WERI-Rb-1 (cell line): ENCODE measurements around the gene MMP15.

Experiments used
- DNase-seq: peaks from one replicate; pipeline ENCODE4 v3.0.0-alpha.2; 2020
- H3K27ac ChIP-seq: fragments of 250-450 bp; sonication (Bioruptor Pico); 2 replicates; pipeline ENCODE4 v1.5.1; 2020; ENCODE audit warnings: mild to moderate bottlenecking, moderate library complexity
- H3K27me3 ChIP-seq: fragments of 250-450 bp; sonication (Bioruptor Pico); 2 replicates; pipeline ENCODE4 v1.5.1; 2021; ENCODE audit warnings: mild to moderate bottlenecking, low read depth, moderate library complexity; ENCODE audit not compliant: insufficient read depth, severe bottlenecking
- H3K36me3 ChIP-seq: fragments of 250-450 bp; sonication (Bioruptor Pico); 2 replicates; pipeline ENCODE4 v1.5.1; 2020; ENCODE audit warnings: mild to moderate bottlenecking, moderate library complexity
- H3K4me3 ChIP-seq: 2 replicates; pipeline ENCODE4 v1.5.1; 2011; ENCODE audit warnings: low read depth, mild to moderate bottlenecking, control low read depth, low read length
- H3K9me3 ChIP-seq: fragments of 250-450 bp; sonication (Bioruptor Pico); 2 replicates; pipeline ENCODE4 v1.5.1; 2021; ENCODE audit warnings: mild to moderate bottlenecking, moderate library complexity; ENCODE audit not compliant: severe bottlenecking
- TF ChIP-seq, protein P1 (sequence below): IDR thresholded peaks from 2 replicates; pipeline ENCODE4 v1.5.1; 2011; ENCODE audit warnings: low read depth, mild to moderate bottlenecking, control low read depth, inconsistent platforms, low read length

MMP15 gene

GRCh38 chr16:57994361-57994760 lies 31.2 kb upstream of the MMP15 start:
- DNase-seq: no peak
- Histone ChIP-seq H3K36me3 (peaks cover 9% of the 10 kb centered on the region), H3K27me3 (no peaks in the 10 kb centered on the region), H3K4me3 (no peak overlapping the region), H3K9me3 (no peaks in the 10 kb centered on the region), H3K27ac (peak overlapping the region; percentile 12; the same call in 1 of the 2 replicates)
- TF ChIP-seq, protein P1, sequence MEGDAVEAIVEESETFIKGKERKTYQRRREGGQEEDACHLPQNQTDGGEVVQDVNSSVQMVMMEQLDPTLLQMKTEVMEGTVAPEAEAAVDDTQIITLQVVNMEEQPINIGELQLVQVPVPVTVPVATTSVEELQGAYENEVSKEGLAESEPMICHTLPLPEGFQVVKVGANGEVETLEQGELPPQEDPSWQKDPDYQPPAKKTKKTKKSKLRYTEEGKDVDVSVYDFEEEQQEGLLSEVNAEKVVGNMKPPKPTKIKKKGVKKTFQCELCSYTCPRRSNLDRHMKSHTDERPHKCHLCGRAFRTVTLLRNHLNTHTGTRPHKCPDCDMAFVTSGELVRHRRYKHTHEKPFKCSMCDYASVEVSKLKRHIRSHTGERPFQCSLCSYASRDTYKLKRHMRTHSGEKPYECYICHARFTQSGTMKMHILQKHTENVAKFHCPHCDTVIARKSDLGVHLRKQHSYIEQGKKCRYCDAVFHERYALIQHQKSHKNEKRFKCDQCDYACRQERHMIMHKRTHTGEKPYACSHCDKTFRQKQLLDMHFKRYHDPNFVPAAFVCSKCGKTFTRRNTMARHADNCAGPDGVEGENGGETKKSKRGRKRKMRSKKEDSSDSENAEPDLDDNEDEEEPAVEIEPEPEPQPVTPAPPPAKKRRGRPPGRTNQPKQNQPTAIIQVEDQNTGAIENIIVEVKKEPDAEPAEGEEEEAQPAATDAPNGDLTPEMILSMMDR: no peak

- Histone ChIP-seq H3K36me3 (peaks cover 9% of the 10 kb centered on the region), H3K27me3 (no peaks in the 10 kb centered on the region), H3K9me3 (no peaks in the 10 kb centered on the region), H3K27ac (peak overlapping the region; percentile 12; the same call in 1 of the 2 replicates), H3K4me3 (no peak overlapping the region)
- peak; percentile 77 for DNase-seq
- TF ChIP-seq, protein P1: peak; percentile 84
Measured at GRCh38 chr16:57994778-57995177, 30.8 kb upstream of the MMP15 start.

DNA sequence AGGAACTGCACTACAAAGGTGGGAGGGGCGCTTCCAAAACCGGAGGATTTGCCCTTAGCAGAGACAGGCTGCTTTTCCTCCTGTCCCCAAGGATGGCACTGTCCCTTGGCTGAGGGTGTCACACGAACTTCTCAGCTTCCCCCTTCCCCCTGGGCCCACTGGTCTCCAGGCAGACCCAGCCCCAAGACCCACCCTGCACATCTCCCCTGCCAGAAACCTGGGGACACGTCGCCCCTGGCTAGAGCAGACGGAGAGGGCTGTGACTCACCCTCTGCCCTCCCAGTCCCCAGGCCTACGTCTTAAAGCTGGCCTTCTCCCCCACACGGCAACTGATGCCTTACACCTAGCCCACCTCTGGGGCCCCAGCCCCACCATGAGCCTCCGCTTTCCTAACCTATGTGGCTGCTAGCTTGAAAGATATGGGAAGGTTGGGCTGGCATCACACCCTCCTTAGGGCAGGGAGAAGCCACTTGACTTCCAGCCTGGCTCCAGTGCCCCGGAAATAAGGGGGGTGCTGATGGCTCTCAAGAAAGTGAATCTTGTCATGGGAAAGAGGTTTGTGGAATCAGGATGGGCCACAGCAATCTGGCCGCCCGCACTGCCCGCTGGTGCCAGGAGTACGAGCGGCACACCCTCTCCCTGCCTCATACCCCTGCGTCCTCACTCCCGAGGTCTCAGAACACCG lies 29.7 kb upstream of the MMP15 start:
- peaks cover 9% of the 10 kb centered on the region for H3K36me3 ChIP-seq

DNA sequence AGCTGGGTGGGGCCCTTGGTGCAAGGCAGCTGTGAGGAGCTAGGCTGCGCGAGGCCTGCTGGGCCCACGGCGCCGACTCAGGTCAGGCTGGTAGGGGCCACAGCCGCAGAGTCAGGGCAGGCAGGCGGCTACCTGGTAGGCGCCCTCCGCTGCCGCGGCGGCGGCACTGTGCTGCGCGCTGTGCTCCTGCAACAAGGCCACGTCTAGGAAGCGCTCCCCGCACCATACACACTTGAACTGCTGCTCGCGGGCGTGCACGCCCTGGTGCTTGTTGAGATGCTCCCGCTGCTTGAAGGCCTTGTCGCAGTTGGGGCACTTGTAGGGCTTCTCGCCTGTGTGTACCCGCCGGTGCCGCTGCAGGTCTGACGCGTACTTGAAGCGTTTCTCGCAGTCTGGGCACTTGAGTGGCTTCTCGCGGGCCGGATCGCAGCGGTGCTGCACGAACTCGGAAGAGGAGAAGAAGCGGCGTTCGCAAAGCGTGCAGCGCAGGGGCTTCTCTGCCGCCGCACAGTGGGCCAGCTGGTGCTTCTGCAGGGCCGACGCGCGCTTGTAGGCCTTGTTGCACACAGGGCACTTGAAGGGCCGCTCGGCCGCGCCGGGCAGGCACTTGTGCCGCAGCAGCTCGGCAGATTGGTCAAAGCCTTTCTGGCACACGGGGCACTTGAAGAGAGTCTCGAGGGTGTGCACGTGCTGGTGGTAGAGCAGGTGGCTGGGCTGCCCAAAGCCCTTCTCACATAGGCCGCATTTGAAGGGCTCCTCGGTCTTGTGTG lies 29.0 kb upstream of the MMP15 start:
- H3K36me3 ChIP-seq: peaks cover 9% of the 10 kb centered on the region

More for the DNA sequence above, 29.7 kb upstream of the MMP15 start:
- Histone ChIP-seq H3K4me3 (no peak overlapping the region), H3K9me3 (no peaks in the 10 kb centered on the region), H3K27ac (no peak overlapping the region), H3K27me3 (no peaks in the 10 kb centered on the region)
- no peak for DNase-seq
- TF ChIP-seq, protein P1: no peak

GRCh38 chr16:57997176-57997527 lies 28.4 kb upstream of the MMP15 start:
- TF ChIP-seq, protein P1: no peak
- H3K4me3 ChIP-seq: no peak overlapping the region
- no peak for DNase-seq
- H3K27me3 ChIP-seq: no peaks in the 10 kb centered on the region
- peaks cover 9% of the 10 kb centered on the region for H3K36me3 ChIP-seq
- no peaks in the 10 kb centered on the region for H3K9me3 ChIP-seq
- no peak overlapping the region for H3K27ac ChIP-seq

More for the DNA sequence above, 29.0 kb upstream of the MMP15 start:
- TF ChIP-seq, protein P1: no peak
- no peak overlapping the region for H3K4me3 ChIP-seq
- H3K27me3 ChIP-seq: no peaks in the 10 kb centered on the region
- no peaks in the 10 kb centered on the region for H3K9me3 ChIP-seq
- DNase-seq: no peak
- H3K27ac ChIP-seq: no peak overlapping the region
